ENCODE measurements around the gene PDZK1IP1. TPM values are rescaled to one million over a fixed set of nuclear protein-coding genes. Genes with fewer than 3 reads are reported as not detected.
"Not testable (repeated sequence)": the region's sequence is repeated elsewhere in the genome, so short reads cannot be mapped to it uniquely, and the experiment has no call there.

Gene PDZK1IP1
- polyA plus RNA-seq, 1 donor, result 0.59 TPM

GRCh38 chr1:47223921-47224675, 34.3 kb upstream of the PDZK1IP1 start:
- no peak for DNase-seq

GRCh38 chr1:47223174-47223920, 33.5 kb upstream of the PDZK1IP1 start:
- DNase-seq, result no peak

GRCh38 chr1:47222476-47222875, 32.6 kb upstream of the PDZK1IP1 start:
- no peak for DNase-seq

- DNase-seq, result no peak
These were observed 29.9 kb upstream of the PDZK1IP1 start for GRCh38 chr1:47219590-47220220.

- no peak for DNase-seq
These were observed 29.2 kb upstream of the PDZK1IP1 start for GRCh38 chr1:47219001-47219400.

GRCh38 chr1:47216278-47217059, 26.6 kb upstream of the PDZK1IP1 start:
- no peak for DNase-seq

- DNase-seq, result no peak
These were observed 25.9 kb upstream of the PDZK1IP1 start for GRCh38 chr1:47215713-47216112.

- DNase-seq, result no peak
These were observed 24.7 kb upstream of the PDZK1IP1 start for GRCh38 chr1:47214549-47214948.

- no peak for DNase-seq
These were observed 23.6 kb upstream of the PDZK1IP1 start for GRCh38 chr1:47213230-47213963.

GRCh38 chr1:47212636-47213229, 22.9 kb upstream of the PDZK1IP1 start:
- DNase-seq, result no peak

- DNase-seq, result no peak
These were observed 22.0 kb upstream of the PDZK1IP1 start for GRCh38 chr1:47211796-47212269.

GRCh38 chr1:47210666-47211065, 20.8 kb upstream of the PDZK1IP1 start:
- no peak for DNase-seq

- no peak for DNase-seq
These were observed 20.0 kb upstream of the PDZK1IP1 start for GRCh38 chr1:47209725-47210325.

- no peak for DNase-seq
These were observed 19.3 kb upstream of the PDZK1IP1 start for GRCh38 chr1:47209091-47209490.

GRCh38 chr1:47208374-47208850, 18.6 kb upstream of the PDZK1IP1 start:
- no peak for DNase-seq

- DNase-seq, result no peak
These were observed 18.1 kb upstream of the PDZK1IP1 start for GRCh38 chr1:47207803-47208373.

- DNase-seq, result no peak
These were observed 16.1 kb upstream of the PDZK1IP1 start for GRCh38 chr1:47205918-47206317.

- not testable (repeated sequence) for DNase-seq
These were observed 13.7 kb upstream of the PDZK1IP1 start for GRCh38 chr1:47203504-47203903.

- no peak for DNase-seq
These were observed 11.3 kb upstream of the PDZK1IP1 start for GRCh38 chr1:47201179-47201578.

- DNase-seq, result no peak
These were observed 8.4 kb upstream of the PDZK1IP1 start for GRCh38 chr1:47198214-47198613.

All from hindlimb muscle (tissue), 1 donor.